Left ventricle myocardium superior (tissue), 1 donor: ENCODE data around the gene NCAPD2. TPM values are rescaled to one million over a fixed set of nuclear protein-coding genes. Genes with fewer than 3 reads are reported as not detected.
A peak's percentile ranks its signal among the peaks of the same experiment; 100 is the strongest.
"Not testable (repeated sequence)": the region's sequence is repeated elsewhere in the genome, so short reads cannot be mapped to it uniquely, and the experiment has no call there.

Experiments
- ATAC-seq: fragments of 200-7000 bp; cut with Tn5 transposase; one replicate; pipeline ENCODE4 v1.9.1; 2020; ENCODE audit warnings: mild to moderate bottlenecking, moderate library complexity
- DNase-seq: peaks from one replicate; pipeline ENCODE4 v3.0.0-alpha.2; 2020
- intact Hi-C: fragments of 100-400 bp; cut with micrococcal nuclease; formaldehyde crosslinking; loops from one replicate; pipeline ENCODE4 v1.11.0; 2022
- total RNA-seq: library from RNA; stranded (reverse); fragmentation: NEBNext Ultra II Directional; extraction: Animal tissue kit (Norgen Biotek cat#: 25700); gene quantifications from one replicate; pipeline ENCODE4 v1.2.1, GENCODE V29; 2021
- donor health status: DM: no; HTN: yes; CAD: no; lungs with severe emphysema.

Gene NCAPD2
- total RNA-seq, 1 donor from 2014 or later = 13.1 TPM

- peak; percentile 21 for ATAC-seq
- intact Hi-C loops = no loop called here
- peak; percentile 43 for DNase-seq
These were observed 32.3 kb upstream of the NCAPD2 start for GRCh38 chr12:6461401-6462233.

DNA sequence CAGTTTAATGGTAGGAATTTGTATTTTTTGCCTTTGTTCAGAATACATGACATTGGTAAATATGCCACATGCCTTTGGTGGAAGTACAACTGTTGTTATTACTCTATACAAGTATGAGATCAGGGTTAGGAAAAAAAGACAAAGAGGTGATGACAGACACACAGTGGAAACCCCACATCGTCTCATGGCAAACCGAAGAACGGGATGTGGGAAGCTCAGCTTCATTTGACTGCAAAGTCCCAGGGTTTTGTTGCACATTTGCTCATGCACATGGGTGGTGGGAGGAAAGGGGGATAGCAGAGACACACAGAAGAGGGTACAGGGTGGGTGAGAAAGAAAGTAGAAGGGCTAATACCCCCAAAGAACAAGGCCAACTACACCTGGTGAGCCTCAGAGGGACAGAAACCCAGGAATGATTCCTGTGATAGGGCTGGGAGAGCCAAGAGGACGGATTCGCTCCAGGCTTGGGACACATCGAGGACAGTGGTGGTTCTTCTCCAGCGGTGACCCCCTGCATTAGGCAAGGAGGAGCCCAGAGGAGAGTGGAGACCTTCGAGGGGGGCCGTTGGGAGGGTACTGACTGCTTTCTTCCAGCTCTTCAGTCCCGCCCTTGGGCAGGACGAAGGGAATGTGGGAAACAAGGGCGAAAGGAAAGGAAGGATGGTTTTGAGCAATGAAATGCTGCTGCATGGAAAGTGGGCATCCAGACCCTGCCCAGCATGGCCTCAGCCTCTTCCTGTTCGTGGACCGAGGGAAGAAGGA lies 31.5 kb upstream of the NCAPD2 start:
- no peak for ATAC-seq

GRCh38 chr12:6463216-6463615 lies 30.7 kb upstream of the NCAPD2 start:
- no peak for DNase-seq
- no peak for ATAC-seq
- intact Hi-C loops = no loop called here

More for the DNA sequence above, 31.5 kb upstream of the NCAPD2 start:
- no peak for DNase-seq
- intact Hi-C loops = no loop called here

DNA sequence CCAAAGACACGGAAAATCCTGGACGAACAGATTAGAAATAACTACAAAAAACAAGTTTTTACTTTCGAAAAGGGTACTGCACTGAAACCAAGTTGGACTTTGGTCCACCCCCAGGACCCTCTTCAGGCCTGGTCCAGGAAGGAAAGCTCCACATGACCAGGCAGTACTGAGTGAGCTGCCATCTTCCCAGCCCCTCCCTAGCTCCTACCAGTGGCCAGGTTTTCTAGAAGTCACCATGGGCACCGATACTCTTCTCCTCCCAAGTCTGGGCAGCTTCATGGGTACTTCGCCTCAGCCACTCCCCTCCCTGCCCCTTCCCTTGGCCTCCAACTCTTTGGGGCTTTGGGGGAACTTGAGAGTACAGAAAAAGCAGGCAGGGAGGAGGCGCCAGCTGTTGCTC lies 30.0 kb upstream of the NCAPD2 start:
- ATAC-seq = no peak
- intact Hi-C loops = no loop called here

GRCh38 chr12:6464531-6464930 lies 29.4 kb upstream of the NCAPD2 start:
- intact Hi-C loops = no loop called here
- ATAC-seq = no peak

More for the DNA sequence above, 30.0 kb upstream of the NCAPD2 start:
- no peak for DNase-seq

DNA sequence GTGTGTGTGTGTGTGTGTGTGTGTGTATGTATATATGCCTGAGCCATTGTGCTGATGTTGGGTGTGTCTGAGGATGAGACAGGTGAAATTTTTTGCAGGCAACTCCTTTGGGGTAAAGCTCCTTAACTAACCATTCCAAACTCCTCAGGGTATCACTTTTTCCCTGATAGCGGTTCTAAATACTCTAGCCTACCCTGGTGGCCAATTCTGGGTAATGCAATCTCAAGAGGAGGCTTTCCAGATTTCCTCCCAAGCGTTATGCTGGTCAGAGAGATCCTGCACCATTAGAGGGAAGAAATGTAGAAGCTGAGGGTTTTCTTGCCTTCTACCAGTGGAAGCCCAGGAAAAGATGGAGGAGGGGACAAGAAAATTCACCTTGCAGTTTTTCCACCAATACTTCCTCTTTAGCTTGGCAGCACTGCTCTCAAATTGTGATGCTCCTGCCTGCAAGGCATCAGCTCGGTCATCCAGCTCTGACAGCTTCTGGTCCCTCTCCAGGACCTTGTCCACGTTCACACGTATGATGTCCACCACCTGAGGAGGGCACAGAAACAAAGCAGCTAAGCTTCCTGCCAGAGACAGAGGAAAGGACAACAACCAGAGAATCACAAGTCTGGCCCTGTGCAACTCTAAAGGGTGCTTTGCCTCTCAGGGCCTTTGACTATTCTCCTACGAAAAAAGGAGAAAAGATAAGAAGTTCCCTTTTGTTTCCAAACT lies 28.3 kb upstream of the NCAPD2 start:
- intact Hi-C loops = loop anchor here (5.0 kb wide), 1 partner anchor 43 kb away; no protein-coding TSS in a partner anchor
- ATAC-seq = peak; percentile 25
- no peak for DNase-seq

More at GRCh38 chr12:6464531-6464930, 29.4 kb upstream of the NCAPD2 start:
- no peak for DNase-seq

DNA sequence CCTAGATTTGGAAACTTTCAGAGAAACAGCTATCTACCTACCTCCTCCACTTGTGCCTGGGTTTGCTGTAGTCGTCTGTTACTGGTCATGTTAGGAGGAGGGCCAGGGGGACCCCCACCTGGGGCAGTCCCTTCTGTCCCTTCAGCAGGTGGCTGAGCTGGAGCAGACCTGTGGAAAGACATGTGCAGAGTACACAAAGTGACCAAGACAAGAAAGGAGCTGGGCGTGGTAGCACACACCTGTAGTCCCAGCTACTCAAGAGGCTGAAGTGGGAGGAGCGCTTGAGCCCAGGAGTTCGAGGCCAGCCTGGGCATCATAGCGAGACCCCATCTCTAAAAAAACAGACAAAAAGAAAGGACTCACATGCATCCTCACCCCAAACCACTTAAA lies 27.7 kb upstream of the NCAPD2 start:
- no peak for DNase-seq
- intact Hi-C loops = loop anchor here (5.0 kb wide), 1 partner anchor 44 kb away; no protein-coding TSS in a partner anchor
- ATAC-seq = no peak

DNA sequence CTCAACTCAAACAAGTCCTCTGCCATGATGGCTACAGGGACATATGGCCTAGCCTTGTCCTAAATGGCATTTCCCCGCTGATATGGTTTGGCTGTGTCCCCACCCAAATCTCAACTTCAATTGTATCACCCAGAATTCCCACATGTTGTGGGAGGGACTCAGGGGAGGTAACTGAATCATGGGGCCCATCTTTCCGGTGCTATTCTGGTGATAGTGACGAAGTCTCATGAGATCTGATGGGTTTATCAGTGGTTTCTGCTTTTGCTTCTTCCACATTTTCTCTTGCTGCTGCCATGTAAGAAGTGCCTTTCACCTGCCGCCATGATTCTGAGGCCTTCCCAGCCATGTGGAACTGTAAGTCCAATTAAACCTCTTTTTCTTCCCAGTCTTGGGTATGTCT lies 27.2 kb upstream of the NCAPD2 start:
- not testable (repeated sequence) for ATAC-seq
- intact Hi-C loops = loop anchor here (5.0 kb wide), 1 partner anchor 44 kb away; no protein-coding TSS in a partner anchor

DNA sequence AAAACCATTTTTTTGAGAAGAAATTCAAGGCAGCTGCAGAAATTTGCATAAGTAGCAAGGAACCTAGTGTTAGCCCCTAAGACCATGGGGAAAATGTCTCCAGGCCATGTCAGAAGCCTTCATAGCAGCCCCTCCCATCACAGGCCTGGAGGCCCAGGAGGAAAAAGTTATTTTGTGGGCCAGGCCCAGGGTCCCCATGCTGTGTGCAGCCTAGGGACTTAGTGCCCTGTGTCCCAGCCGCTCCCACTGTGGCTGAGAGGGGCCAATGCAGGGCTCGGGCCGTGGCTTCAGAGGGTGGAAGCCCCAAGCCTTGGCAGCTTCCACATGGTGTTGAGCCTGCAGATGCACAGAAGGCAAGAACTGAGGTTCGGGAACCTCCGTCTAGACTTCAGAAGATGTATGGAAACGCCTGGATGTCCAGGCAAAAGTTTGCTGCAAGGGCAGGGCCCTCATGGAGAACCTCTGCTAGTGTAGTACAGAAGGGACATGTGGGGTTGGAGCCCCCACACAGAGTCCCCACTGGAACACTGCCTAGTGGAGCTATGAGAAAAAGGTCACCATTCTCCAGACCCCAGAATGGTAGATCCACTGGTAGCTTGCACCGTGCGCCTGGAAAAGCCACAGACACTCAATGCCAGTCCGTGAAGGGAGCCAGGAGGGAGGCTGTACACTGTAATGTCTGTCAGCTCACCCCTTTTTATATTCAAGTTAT lies 26.2 kb upstream of the NCAPD2 start:
- not testable (repeated sequence) for DNase-seq, ATAC-seq
- intact Hi-C loops = loop anchor here (5.0 kb wide), 1 partner anchor 45 kb away; no protein-coding TSS in a partner anchor

More for the DNA sequence above, 27.2 kb upstream of the NCAPD2 start:
- DNase-seq = not testable (repeated sequence)

DNA sequence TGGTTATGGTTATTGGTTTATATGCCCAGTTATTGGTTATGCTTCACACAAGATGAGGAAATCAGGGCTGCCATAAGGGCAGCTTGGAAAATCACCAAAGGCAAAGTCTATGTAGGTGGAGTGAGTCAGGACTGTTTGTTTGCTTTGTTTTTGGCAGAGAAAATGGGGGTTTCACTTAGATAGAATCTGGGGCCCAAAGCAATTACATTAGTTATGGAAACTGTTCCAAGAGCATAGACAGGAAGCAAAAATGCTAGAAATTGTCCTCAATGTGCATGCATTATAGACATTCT lies 25.7 kb upstream of the NCAPD2 start:
- intact Hi-C loops = loop anchor here (5.0 kb wide), 1 partner anchor 46 kb away; no protein-coding TSS in a partner anchor
- ATAC-seq = no peak
- DNase-seq = no peak

DNA sequence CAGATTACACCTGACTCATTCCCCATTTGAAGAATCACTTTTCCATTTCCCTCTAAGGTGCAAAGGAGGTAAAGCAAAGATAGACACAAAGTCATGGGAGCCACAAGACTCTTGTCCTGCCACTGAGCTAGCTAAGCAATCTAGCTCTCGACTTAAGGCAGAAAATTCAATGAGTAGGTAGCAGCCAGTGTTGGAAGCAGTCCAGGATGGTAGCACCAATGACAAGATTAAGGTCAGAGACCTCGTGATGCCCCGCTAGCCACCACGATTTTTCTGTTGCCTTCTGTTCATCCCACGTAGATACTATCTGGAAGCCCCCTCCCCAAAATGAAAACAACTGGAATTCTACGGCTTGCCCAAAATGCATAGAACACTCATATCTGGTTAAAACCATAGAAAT lies 24.8 kb upstream of the NCAPD2 start:
- no peak for ATAC-seq
- intact Hi-C loops = loop anchor here (5.0 kb wide), 1 partner anchor 47 kb away; no protein-coding TSS in a partner anchor

GRCh38 chr12:6469609-6470374 lies 24.1 kb upstream of the NCAPD2 start:
- DNase-seq = no peak
- intact Hi-C loops = loop anchor here (5.0 kb wide), 1 partner anchor 47 kb away; no protein-coding TSS in a partner anchor
- no peak for ATAC-seq

More for the DNA sequence above, 24.8 kb upstream of the NCAPD2 start:
- no peak for DNase-seq

DNA sequence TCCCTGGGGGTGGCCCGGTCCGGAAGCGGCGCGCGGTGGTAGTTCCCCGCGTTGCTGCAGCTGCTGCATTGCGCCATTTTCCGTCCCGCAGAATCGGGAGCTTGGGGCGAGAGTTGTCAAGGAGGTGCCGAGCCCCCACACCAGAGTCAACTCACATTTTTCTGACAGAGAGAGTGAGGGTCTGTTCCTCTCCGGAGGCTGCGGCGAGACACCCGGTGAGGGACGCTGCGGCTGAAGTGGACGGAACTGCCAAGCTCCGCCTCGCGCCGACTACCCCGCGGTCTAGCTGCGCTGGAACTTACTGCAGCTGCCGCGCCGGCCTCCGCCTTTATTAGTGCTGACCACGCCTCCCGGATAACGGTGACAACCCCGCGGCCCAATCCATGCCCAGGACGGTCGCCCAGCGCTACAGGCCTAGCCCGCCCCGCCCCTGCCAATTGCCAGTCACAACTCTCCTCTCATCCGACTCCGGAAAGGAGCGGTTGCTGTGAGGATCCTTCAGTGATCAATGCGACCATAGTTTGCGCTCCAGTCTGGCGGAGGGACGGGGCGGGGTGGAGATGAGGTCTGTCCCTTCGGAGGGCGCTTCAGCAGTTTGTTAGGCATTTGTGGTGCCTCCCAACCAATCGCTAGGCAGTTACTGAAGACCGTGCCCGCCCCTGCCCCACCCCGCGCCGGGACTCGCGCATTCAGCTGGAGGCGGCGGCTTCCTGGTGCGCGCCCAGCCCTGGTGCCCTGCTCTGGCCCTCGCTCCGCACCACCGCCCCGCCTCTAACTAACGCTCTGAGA lies 23.3 kb upstream of the NCAPD2 start, which contains the start of gene VAMP1:
VAMP1 (minus strand) TSS at position 303 of the 789 bp plus-strand sequence; CDS start at position 157, 146 bp downstream.
- DNase-seq (peak; percentile 98), ATAC-seq (peak; percentile 97)
- intact Hi-C loops = no loop called here

GRCh38 chr12:6471989-6472360 lies 21.9 kb upstream of the NCAPD2 start:
- DNase-seq (no peak), ATAC-seq (no peak)
- intact Hi-C loops = no loop called here

- DNase-seq (no peak), ATAC-seq (no peak)
- intact Hi-C loops = no loop called here
These were observed 21.4 kb upstream of the NCAPD2 start for GRCh38 chr12:6472491-6472890.

DNA sequence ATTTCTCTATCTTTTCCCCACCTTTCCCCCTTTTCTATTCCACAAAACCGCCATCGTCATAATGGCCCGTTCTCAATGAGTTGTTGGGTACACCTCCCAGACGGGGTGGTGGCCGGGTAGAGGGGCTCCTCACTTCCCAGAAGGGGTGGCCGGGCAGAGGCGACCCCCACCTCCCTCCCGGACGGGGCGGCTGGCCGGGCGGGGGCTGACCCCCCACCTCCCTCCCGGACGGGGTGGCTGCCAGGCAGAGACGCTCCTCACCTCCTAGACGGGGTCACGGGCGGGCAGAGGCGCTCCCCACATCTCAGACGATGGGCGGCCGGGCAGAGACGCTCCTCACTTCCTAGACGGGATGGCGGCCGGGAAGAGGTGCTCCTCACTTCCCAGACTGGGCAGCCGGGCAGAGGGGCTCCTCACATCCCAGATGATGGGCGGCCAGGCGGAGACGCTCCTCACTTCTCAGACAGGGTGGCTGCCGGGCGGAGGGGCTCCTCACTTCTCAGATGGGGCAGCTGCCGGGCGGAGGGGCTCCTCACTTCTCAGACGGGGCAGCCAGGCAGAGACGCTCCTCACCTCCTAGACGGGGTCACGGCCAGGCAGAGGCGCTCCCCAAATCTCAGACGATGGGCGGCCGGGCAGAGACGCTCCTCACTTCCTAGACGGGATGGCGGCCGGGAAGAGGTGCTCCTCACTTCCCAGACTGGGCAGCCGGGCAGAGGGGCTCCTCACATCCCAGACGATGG lies 18.5 kb upstream of the NCAPD2 start:
- intact Hi-C loops, ATAC-seq, DNase-seq: not testable (repeated sequence)
